Duodenal mucosa (tissue), 2 donors: ENCODE data around the gene SNX15.
A peak's percentile ranks its signal among the peaks of the same experiment; 100 is the strongest.

Source experiments
- H3K27ac ChIP-seq: one replicate; pipeline ENCODE4 v1.7.0; 2013; ENCODE audit warnings: low read depth, low read length
- H3K27me3 ChIP-seq, 2 donors: one replicate each; pipeline ENCODE4 v1.7.0; 2013; ENCODE audit warnings: low read length in 2 of 2, control low read depth in 1 of 2; ENCODE audit not compliant: insufficient read depth in 2 of 2, control insufficient read depth in 1 of 2
- H3K36me3 ChIP-seq, 2 donors: one replicate each; pipeline ENCODE4 v1.7.0; 2013; ENCODE audit warnings: low read length in 2 of 2, control low read depth in 1 of 2; ENCODE audit not compliant: insufficient read depth in 2 of 2, control insufficient read depth in 1 of 2
- H3K4me1 ChIP-seq, 2 donors: one replicate each; pipeline ENCODE4 v1.7.0; 2013; ENCODE audit warnings: low read length in 2 of 2, control low read depth in 1 of 2; ENCODE audit not compliant: insufficient read depth in 2 of 2, control insufficient read depth in 1 of 2
- H3K4me3 ChIP-seq, 2 donors: one replicate each; pipeline ENCODE4 v1.7.0; 2013; ENCODE audit warnings: low read length in 2 of 2, low read depth in 1 of 2
- H3K9ac ChIP-seq, 2 donors: one replicate each; pipeline ENCODE4 v1.7.0; 2013; ENCODE audit warnings: low read length in 2 of 2, low read depth in 1 of 2
- H3K9me3 ChIP-seq, 2 donors: one replicate each; pipeline ENCODE4 v1.7.0; 2013; ENCODE audit warnings: low read length in 2 of 2, control low read depth in 1 of 2; ENCODE audit not compliant: control insufficient read depth in 1 of 2

Gene SNX15

DNA sequence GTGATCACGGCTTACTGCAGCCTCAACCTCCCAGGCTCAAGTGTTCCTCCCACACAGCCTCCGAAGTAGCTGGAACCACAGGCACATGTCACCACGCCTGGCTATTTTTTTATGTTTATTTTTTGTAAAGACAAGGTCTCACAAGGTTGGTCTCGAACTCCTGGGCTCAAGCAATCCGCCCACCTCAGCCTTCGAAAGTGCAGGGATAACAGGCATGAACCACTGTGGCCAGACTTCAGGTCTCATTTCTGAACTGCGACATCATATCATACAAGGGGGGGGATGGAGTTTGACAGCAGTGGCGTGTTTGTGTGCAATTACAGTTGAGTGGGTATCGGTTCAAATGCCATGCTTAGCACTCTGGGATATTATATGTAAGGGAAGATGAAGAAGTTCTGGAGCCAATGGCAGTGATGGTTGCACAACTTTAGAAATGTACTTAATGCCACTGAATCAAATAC, 24.2 kb downstream of the SNX15 start:
- H3K9ac ChIP-seq: no peak overlapping the region
- H3K4me3 ChIP-seq: no peak overlapping the region
- no peaks in the 10 kb centered on the region for H3K27me3 ChIP-seq
- peaks cover 15 to 24% of the 10 kb centered on the region in 2 donors for H3K4me1 ChIP-seq
- H3K9me3 ChIP-seq: no peaks in the 10 kb centered on the region
- H3K27ac ChIP-seq: no peak overlapping the region
- no peaks in the 10 kb centered on the region for H3K36me3 ChIP-seq

DNA sequence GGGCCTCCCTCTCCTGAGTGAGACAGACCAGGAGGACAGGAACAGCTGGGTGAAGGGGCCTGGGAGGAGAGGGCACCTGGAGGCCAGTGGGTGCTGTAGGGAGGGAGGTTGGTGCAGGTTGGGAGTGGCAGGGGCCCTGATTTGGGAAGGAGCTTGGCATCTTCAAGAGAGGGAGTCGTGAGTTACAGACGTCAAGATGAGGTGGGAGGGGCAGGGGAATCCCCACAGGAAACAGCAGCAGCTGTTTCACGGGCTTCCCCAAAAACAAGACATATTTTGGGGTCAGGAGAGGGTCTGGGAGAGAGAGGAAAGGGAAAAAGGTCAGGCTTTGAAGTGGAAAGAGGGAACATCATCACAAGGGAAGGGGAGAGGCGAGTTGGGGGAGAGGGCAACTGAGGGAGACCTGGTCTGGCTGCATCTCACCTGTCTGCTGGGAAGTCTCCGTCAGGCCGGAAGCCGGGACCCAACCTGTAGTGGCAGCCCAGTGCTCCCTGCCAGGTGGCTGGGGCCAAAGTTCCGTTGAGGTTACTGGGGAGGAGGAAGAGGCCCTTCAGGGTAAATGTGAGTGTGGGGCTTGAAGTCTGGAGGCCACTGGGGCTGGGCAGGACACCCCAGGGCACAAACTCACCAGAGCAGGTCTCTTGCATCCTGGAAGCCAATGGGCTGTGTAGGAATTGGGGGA, 26.7 kb downstream of the SNX15 start:
- Histone ChIP-seq H3K4me3 (peak overlapping the region in 1 of 2 donors; percentile 24), H3K9me3 (no peaks in the 10 kb centered on the region), H3K27me3 (no peaks in the 10 kb centered on the region), H3K36me3 (no peaks in the 10 kb centered on the region), H3K27ac (no peak overlapping the region), H3K4me1 (peaks cover 24 to 25% of the 10 kb centered on the region in 2 donors), H3K9ac (no peak overlapping the region)

- Histone ChIP-seq H3K9me3 (no peaks in the 10 kb centered on the region), H3K4me3 (no peak overlapping the region), H3K4me1 (peaks cover 35 to 40% of the 10 kb centered on the region in 2 donors), H3K36me3 (no peaks in the 10 kb centered on the region), H3K27ac (peak overlapping the region; percentile 14), H3K27me3 (no peaks in the 10 kb centered on the region), H3K9ac (no peak overlapping the region)
Observed at GRCh38 chr11:65055538-65055937, 28.3 kb downstream of the SNX15 start.

DNA sequence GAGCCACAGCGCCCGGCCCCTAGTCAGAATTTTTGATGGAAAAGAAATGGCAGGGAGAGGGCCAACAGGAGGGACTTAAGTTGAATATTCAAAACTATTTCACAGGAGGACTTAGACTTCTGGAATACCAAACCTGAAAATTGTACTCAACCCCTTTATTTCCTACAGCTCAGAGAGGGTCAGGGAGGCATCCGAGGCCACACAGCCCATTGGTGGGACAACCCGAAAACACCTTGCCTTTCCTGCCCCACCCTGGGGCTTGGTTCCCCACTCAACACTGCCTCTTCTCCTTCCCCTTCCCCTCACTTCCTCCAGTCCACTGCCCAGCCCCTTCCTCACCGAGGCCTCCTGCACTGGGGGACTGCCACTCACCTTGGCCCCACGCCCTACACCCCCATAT, 29.8 kb downstream of the SNX15 start:
- H3K27ac ChIP-seq: no peak overlapping the region
- no peak overlapping the region for H3K9ac ChIP-seq
- H3K4me1 ChIP-seq: peaks cover 36 to 41% of the 10 kb centered on the region in 2 donors
- no peak overlapping the region for H3K4me3 ChIP-seq
- H3K9me3 ChIP-seq: no peaks in the 10 kb centered on the region
- no peaks in the 10 kb centered on the region for H3K36me3 ChIP-seq
- no peaks in the 10 kb centered on the region for H3K27me3 ChIP-seq

DNA sequence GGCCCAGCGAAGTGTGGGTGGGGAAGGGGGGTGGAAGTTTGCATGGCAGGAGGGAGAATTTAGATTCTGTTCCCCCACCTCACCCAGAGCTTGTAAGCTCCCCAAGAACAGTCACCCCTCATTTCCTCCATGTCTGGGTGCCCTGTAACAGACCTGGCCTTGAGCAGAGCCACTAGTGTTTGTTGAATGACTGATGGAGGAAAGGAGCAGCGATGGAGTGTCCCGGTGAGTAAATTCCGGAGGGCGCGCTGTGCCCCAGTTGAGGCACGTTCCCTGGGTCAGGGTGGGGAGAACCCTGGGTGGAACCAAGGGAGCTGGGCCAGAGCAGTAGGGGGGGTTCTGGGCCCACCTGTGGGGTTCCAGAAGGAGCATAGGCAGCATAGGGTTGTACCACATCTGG, 30.3 kb downstream of the SNX15 start:
- no peaks in the 10 kb centered on the region for H3K36me3 ChIP-seq
- H3K27ac ChIP-seq: no peak overlapping the region
- H3K27me3 ChIP-seq: no peaks in the 10 kb centered on the region
- H3K4me1 ChIP-seq: peaks cover 36 to 41% of the 10 kb centered on the region in 2 donors
- no peaks in the 10 kb centered on the region for H3K9me3 ChIP-seq
- H3K4me3 ChIP-seq: peak overlapping the region; percentile 16 to 37
- H3K9ac ChIP-seq: no peak overlapping the region

- no peaks in the 10 kb centered on the region for H3K36me3 ChIP-seq
- H3K4me3 ChIP-seq: peak overlapping the region; percentile 28 to 37
- H3K4me1 ChIP-seq: peaks cover 36 to 41% of the 10 kb centered on the region in 2 donors
- no peaks in the 10 kb centered on the region for H3K9me3 ChIP-seq
- H3K27me3 ChIP-seq: no peaks in the 10 kb centered on the region
- H3K27ac ChIP-seq: no peak overlapping the region
- H3K9ac ChIP-seq: no peak overlapping the region
Observed at GRCh38 chr11:65058012-65058411, 30.8 kb downstream of the SNX15 start.

DNA sequence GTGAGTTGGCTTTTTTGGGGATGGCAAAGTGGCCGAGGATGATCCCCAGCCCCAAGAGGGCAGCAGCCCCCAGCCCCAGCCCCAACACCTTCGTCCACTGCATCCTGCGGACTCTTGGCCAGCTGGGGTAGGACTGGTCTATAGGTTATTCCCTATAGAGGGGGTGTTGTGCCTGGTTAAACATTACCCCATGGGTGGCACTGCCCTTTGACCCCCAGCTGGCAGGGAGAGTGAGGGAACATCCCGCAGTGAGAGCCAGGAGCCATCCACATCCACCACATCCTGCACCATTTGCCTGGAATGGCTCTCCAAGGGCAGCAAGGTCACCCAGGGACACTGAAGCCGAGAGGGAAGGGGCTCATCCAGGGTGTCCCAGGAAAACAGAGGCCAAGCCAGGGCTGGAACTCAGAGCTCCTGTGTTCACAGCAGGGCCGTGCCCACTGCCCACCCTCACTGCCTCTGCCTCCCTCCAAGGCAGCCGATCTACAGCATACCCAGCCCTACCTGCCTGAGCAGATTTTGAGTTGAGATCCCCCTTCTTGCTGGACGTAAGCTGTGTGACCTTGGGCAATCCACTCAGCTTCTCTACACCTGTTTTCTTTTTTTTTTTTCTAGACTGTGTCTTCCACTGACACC, 31.3 kb downstream of the SNX15 start, which contains the start of gene NAALADL1:
NAALADL1 (minus strand) TSS at position 135 of the 636 bp plus-strand sequence; CDS start at position 103, 32 bp downstream.
- H3K9me3 ChIP-seq: no peaks in the 10 kb centered on the region
- H3K4me3 ChIP-seq: peak within 1 kb of the TSS; percentile 28 to 37
- H3K27me3 ChIP-seq: no peaks in the 10 kb centered on the region
- peaks cover 36 to 41% of the 10 kb centered on the region in 2 donors for H3K4me1 ChIP-seq
- no peak within 1 kb of the TSS for H3K27ac ChIP-seq
- H3K9ac ChIP-seq: no peak within 1 kb of the TSS
- H3K36me3 ChIP-seq: no peaks in the 10 kb centered on the region

- H3K27me3 ChIP-seq: no peaks in the 10 kb centered on the region
- H3K4me1 ChIP-seq: peaks cover 26 to 32% of the 10 kb centered on the region in 2 donors
- no peak overlapping the region for H3K4me3 ChIP-seq
- H3K27ac ChIP-seq: no peak overlapping the region
- H3K9me3 ChIP-seq: no peaks in the 10 kb centered on the region
- no peaks in the 10 kb centered on the region for H3K36me3 ChIP-seq
- H3K9ac ChIP-seq: no peak overlapping the region
Observed at GRCh38 chr11:65059523-65059922, 32.3 kb downstream of the SNX15 start.

DNA sequence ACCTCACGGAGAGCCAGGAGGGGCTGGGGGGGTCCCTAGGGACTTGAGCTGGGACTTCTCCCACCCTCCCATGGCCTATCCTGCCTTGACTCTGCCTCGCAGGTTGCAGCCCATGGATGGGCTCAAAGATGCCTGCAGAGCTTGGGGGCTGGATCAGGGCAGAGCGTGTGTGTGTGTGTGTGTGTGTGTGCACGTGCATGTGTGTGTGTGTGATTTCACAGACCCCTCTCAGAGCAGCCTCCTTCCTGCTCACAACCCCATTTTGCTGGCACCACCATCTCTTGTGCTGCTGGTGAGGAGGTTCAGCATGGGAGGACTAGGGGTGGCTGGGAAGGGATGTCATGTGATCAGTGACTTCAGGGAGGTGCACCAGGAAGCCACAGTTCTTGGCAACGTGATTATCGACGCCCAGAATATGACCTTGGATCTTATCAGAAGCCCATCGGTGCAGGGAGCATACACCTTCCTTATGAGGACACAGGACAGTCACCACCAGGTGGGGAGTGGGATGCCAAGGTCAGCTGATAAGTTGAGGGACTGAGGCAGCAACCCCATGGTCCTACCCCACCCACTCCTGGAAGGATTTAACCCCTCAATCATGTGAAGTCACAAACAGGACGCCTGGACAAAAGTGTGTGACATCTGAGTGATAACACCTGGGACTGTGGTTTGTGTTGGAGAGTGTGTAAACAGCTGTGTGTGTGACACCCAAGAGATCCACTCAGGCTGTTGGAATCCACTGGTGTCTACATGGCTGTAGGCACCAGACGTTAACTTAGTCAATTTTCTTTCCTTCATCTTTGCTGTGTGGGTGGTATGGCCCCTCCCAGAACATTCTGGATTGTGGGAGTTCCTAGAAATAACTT, 33.0 kb downstream of the SNX15 start:
- H3K36me3 ChIP-seq: no peaks in the 10 kb centered on the region
- H3K9ac ChIP-seq: peak overlapping the region in 1 of 2 donors; percentile 26
- no peak overlapping the region for H3K27ac ChIP-seq
- H3K4me3 ChIP-seq: no peak overlapping the region
- no peaks in the 10 kb centered on the region for H3K27me3 ChIP-seq
- peaks cover 24 to 30% of the 10 kb centered on the region in 2 donors for H3K4me1 ChIP-seq
- H3K9me3 ChIP-seq: no peaks in the 10 kb centered on the region
